K562 (cell line): ENCODE results near the gene CYSTM1. TPM values are rescaled to one million over a fixed set of nuclear protein-coding genes. Genes with fewer than 3 reads are reported as not detected.

Experiments used
- ATAC-seq: fragments of 200-7000 bp; cut with Tn5 transposase; 3 replicates; pipeline ENCODE4 v1.9.1; 2020; ENCODE audit warnings: moderate library complexity
- BruUV-seq: library from RNA; stranded (reverse); fragments of 400-500 nt; replicated peaks from 2 replicates; lab custom pipeline; 2021; lab: Mats Ljungman, UMichigan
- CTCF ChIA-PET: fragments of 300-600 bp; formaldehyde crosslinking; extraction: SDS; loops from one replicate; lab custom pipeline; 2021; ENCODE audit warnings: low intra/inter-chr PET ratio; lab: Yijun Ruan, JAX
- POLR2A ChIA-PET: fragments of 300-600, 350-650 bp; sonication (Branson Sonifier 250); formaldehyde crosslinking; extraction: SDS; loops from one replicate; lab custom pipeline; 2021; ENCODE audit warnings: antibody characterized with exemption, inconsistent platforms; lab: Yijun Ruan, JAX
- DNase-seq, 4 experiments: peaks; one replicate each; pipeline versions ENCODE4 v3.0.0 to v3.0.0-alpha.2; 2011 to 2018; ENCODE audit warnings: low spot score in 3 of 4, mixed read lengths in 3 of 4; ENCODE audit errors: extremely low read depth in 1 of 4
- FAIRE-seq: peaks from 2 replicates; lab custom pipeline; 2011; peaks lifted over from hg19 to GRCh38; lab: Jason Lieb, UNC
- H2AFZ ChIP-seq: 2 replicates; pipeline ENCODE4 v1.6.0; 2011; ENCODE audit warnings: low read depth, low read length, control low read depth, inconsistent platforms
- H3K27ac ChIP-seq: fragments of 200-600 bp; 3 replicates; pipeline ENCODE4 v1.8.0; 2011; ENCODE audit warnings: low read depth, mild to moderate bottlenecking, control low read depth, inconsistent platforms, low read length, moderate library complexity, mixed read lengths; ENCODE audit errors: extremely low read depth
- H3K27me3 ChIP-seq, 2 experiments: fragments of 300-600 bp in 1 of 2; 2 replicates in 1 of 2; 3 replicates in 1 of 2; pipeline versions ENCODE4 v1.6.0 to v1.8.0; 2011; ENCODE audit warnings: inconsistent platforms in 2 of 2, low read length in 2 of 2, mild to moderate bottlenecking in 1 of 2, mixed read lengths in 1 of 2, moderate library complexity in 1 of 2; ENCODE audit not compliant: control insufficient read depth in 2 of 2, insufficient read depth in 2 of 2
- H3K36me3 ChIP-seq: fragments of 300-600 bp; 3 replicates; pipeline ENCODE4 v1.8.0; 2011; ENCODE audit warnings: mild to moderate bottlenecking, low read length, inconsistent platforms; ENCODE audit not compliant: control insufficient read depth, insufficient read depth
- H3K4me1 ChIP-seq, 2 experiments: fragments of 200-600 bp in 1 of 2; replicated peaks in 1 of 2; 2 replicates in 1 of 2; 3 replicates in 1 of 2; pipeline versions ENCODE4 v1.5.1 to v1.8.0; 2011; ENCODE audit warnings: inconsistent platforms in 2 of 2, low read length in 2 of 2, mild to moderate bottlenecking in 1 of 2, mixed read lengths in 1 of 2, moderate library complexity in 1 of 2; ENCODE audit not compliant: control insufficient read depth in 2 of 2, insufficient read depth in 2 of 2
- H3K4me2 ChIP-seq: 2 replicates; pipeline ENCODE4 v1.6.1; 2011; ENCODE audit warnings: low read length, control low read depth, inconsistent platforms, mixed read lengths; ENCODE audit not compliant: insufficient read depth
- H3K4me3 ChIP-seq: fragments of 200-600 bp; sonication (generic), shearing (Covaris generic); 2 replicates; pipeline ENCODE4 v1.5.1; 2016; ENCODE audit warnings: control low read depth, inconsistent platforms
- H3K79me2 ChIP-seq: fragments of 200-600 bp; 3 replicates; pipeline ENCODE4 v1.8.0; 2011; ENCODE audit warnings: low read length, inconsistent platforms; ENCODE audit not compliant: control insufficient read depth, insufficient read depth
- H3K9ac ChIP-seq, 2 experiments: 2 replicates each; pipeline versions ENCODE4 v1.6.0 to v1.6.1; 2011; ENCODE audit warnings: low read depth in 2 of 2, low read length in 2 of 2, control low read depth in 1 of 2, inconsistent platforms in 1 of 2, mild to moderate bottlenecking in 1 of 2, mixed read lengths in 1 of 2; ENCODE audit not compliant: insufficient read depth in 1 of 2
- H3K9me1 ChIP-seq: one replicate; pipeline ENCODE4 v1.6.0; 2011; ENCODE audit warnings: inconsistent platforms, mild to moderate bottlenecking, low read length, moderate library complexity; ENCODE audit not compliant: control insufficient read depth, insufficient read depth
- H3K9me3 ChIP-seq: replicated peaks from 2 replicates; pipeline ENCODE4 v1.5.1; 2011; ENCODE audit warnings: low read depth, low read length, inconsistent platforms; ENCODE audit not compliant: control insufficient read depth, insufficient read depth
- H4K20me1 ChIP-seq: replicated peaks from 2 replicates; pipeline ENCODE4 v1.6.1; 2011; ENCODE audit warnings: low read length, inconsistent platforms, mixed read lengths; ENCODE audit not compliant: control insufficient read depth, insufficient read depth
- CBFA2T2 ChIP-seq: fragments of 450-650 bp; conservative IDR thresholded peaks from 2 replicates; pipeline ENCODE4 v1.6.1; 2017; ENCODE audit warnings: mild to moderate bottlenecking
- E2F1 ChIP-seq: sonication (generic); formaldehyde crosslinking; IDR thresholded peaks from 2 replicates; pipeline ENCODE4 v1.8.1; 2023; ENCODE audit warnings: mild to moderate bottlenecking, missing genetic modification reagents, moderate library complexity
- FOSL1 ChIP-seq: fragments of 200-800 bp; sonication (Bioruptor generic); conservative IDR thresholded peaks from 2 replicates; pipeline ENCODE4 v1.6.1; 2016; ENCODE audit warnings: missing genetic modification characterization, missing compliant biosample characterization
- KAT2B ChIP-seq: IDR thresholded peaks from one replicate; pipeline ENCODE4 v1.6.1; 2012; ENCODE audit warnings: low read depth, mild to moderate bottlenecking, control low read depth, inconsistent platforms, low read length, moderate library complexity
- KAT7 ChIP-seq: sonication (generic); formaldehyde crosslinking; IDR thresholded peaks from 2 replicates; pipeline ENCODE4 v1.8.0; 2022; ENCODE audit warnings: missing genetic modification reagents, mild to moderate bottlenecking, borderline replicate concordance
- SAFB2 ChIP-seq: fragments of 200-400 bp; formaldehyde crosslinking; IDR thresholded peaks from 2 replicates; pipeline ENCODE4 v1.6.1; 2018; ENCODE audit warnings: borderline replicate concordance, low read length, low read depth, moderate library complexity; ENCODE audit not compliant: severe bottlenecking
- SETDB1 ChIP-seq: IDR thresholded peaks from one replicate; pipeline ENCODE4 v1.6.1; 2012; ENCODE audit warnings: low read length, control low read depth, inconsistent platforms
- SRF ChIP-seq, 2 experiments: fragments of 250-450, 450-650 bp in 1 of 2; sonication (Bioruptor Pico) in 1 of 2; sonication (generic) in 1 of 2; formaldehyde crosslinking; IDR thresholded peaks; 2 replicates each; pipeline versions ENCODE4 v1.5.0 to v1.5.1; 2020 to 2022; ENCODE audit warnings: mild to moderate bottlenecking in 1 of 2, missing genetic modification reagents in 1 of 2
- ZBTB49 ChIP-seq: sonication (generic); formaldehyde crosslinking; IDR thresholded peaks from 2 replicates; pipeline ENCODE4 v1.8.0; 2022; ENCODE audit warnings: missing genetic modification reagents, mild to moderate bottlenecking, borderline replicate concordance
- ZNF384 ChIP-seq: IDR thresholded peaks from 2 replicates; pipeline ENCODE4 v1.6.1; 2012; ENCODE audit warnings: low read depth, low read length, improper control_type of control experiment
- ZNF76 ChIP-seq: fragments of 250-450 bp; sonication (Bioruptor Pico); IDR thresholded peaks from 2 replicates; pipeline ENCODE4 v1.4.0; 2020; ENCODE audit warnings: mild to moderate bottlenecking, moderate library complexity, borderline replicate concordance
- ZNF79 ChIP-seq: fragments of 250-450 bp; sonication (Bioruptor Pico); IDR thresholded peaks from 2 replicates; pipeline ENCODE4 v1.4.0; 2020; ENCODE audit warnings: low read depth, mild to moderate bottlenecking, moderate library complexity
- WGBS: fragments of 100-300 bp; shearing (Covaris generic); methylation state at CpG from one replicate; pipeline ENCODE4 v1.1.6; 2016; ENCODE audit warnings: low coverage, mixed read lengths; ENCODE audit not compliant: insufficient coverage; ENCODE audit errors: missing lambda C conversion rate; 5-methylcytosine and 5-hydroxymethylcytosine counted together
- in situ Hi-C: fragments of 300-500 bp; cut with MboI; formaldehyde crosslinking; loops from 4 replicates; pipeline ENCODE4 v1.15.0; 2018; ENCODE audit warnings: inconsistent platforms, mixed read lengths
- intact Hi-C: fragments of 100-400 bp; cut with micrococcal nuclease; formaldehyde crosslinking; loops from 2 replicates; pipeline ENCODE4 v1.14.2; 2022
- polyA plus RNA-seq, 8 experiments: library from polyadenylated mRNA; depleted of rRNA in 4 of 8; stranded (reverse) in 5 of 8; unstranded in 3 of 8; fragments of >200 nt; fragmentation: Nextera tagmentation in 2 of 8; fragmentation: Illumina TruSeq in 1 of 8; extraction: Ambion mirVana in 2 of 8; extraction: Trizol in 1 of 8; gene quantifications; 2 replicates each; pipeline versions ENCODE4 v1.2.1 to v1.2.3, GENCODE V29; 2011 to 2014; ENCODE audit warnings: inconsistent platforms in 1 of 8, missing spikeins in 1 of 8
- total RNA-seq, 7 experiments: library from RNA; depleted of rRNA in 6 of 7; stranded (reverse); fragments of >200 nt in 6 of 7; fragmentation: Illumina TruSeq in 2 of 7; extraction: Trizol in 2 of 7; gene quantifications; 2 replicates each; pipeline versions ENCODE4 v1.2.1 to v1.2.3, GENCODE V29; 2011 to 2021; ENCODE audit warnings: low replicate concordance in 1 of 7

The CYSTM1 gene
- total and polyA plus RNA-seq, 9 of the 15 experiments (the other 6 are each of a cell fraction or from before 2014, with no cell fraction given): 76.1 to 422 (median 108) TPM

- intact Hi-C loops (loop anchor here (10.0 kb wide), 1 partner anchor 533 kb away; no protein-coding TSS in a partner anchor), in situ Hi-C loops (no loop called here)
- no peak overlapping the region for H2AFZ ChIP-seq
- 77% methylated on average over 2 of the region's 2 CpGs for WGBS
- ChIA-PET POLR2A (interaction anchor here (0.6 to 1.1 kb wide), 3 partner anchors 13 to 1968 kb away, joined by 3 read pairs; partner anchors contain the start of gene PURA), CTCF (no interaction called here)
- H3K27me3 ChIP-seq: no peaks in the 10 kb centered on the region
- peaks cover 49 to 80% of the 10 kb centered on the region in 2 experiments for H3K4me1 ChIP-seq
- H3K9ac ChIP-seq: no peak overlapping the region
- no TSS peak for BruUV-seq
- peak overlapping the region; percentile 34; the same call in 2 of the 3 replicates for H3K27ac ChIP-seq
- no peak for DNase-seq
- peaks cover 96% of the 10 kb centered on the region for H3K79me2 ChIP-seq
- no peak overlapping the region for H3K4me2 ChIP-seq
- H3K9me1 ChIP-seq: no peaks in the 10 kb centered on the region
- H3K4me3 ChIP-seq: no peak overlapping the region
- no peaks in the 10 kb centered on the region for H3K9me3 ChIP-seq
- FAIRE-seq: no peak
- H3K36me3 ChIP-seq: 0 out of 3 replicates have a peak, but pooled peaks cover 4% of the 10 kb centered on the region
- no peak for ATAC-seq
- H4K20me1 ChIP-seq: no peaks in the 10 kb centered on the region
- TF ChIP-seq KAT2B (no peak), ZNF384 (no peak), ZNF79 (CRISPR knock-in tag) (0 out of 2 replicates have a peak, but pooled peaks have one; percentile 70), SETDB1 (no peak), ZNF76 (CRISPR knock-in tag) (no peak), E2F1 (CRISPR knock-in tag) (no peak), CBFA2T2 (no peak), SAFB2 (no peak), ZBTB49 (CRISPR knock-in tag) (no peak), FOSL1 (0 out of 2 replicates have a peak, but pooled peaks have one; percentile 23), KAT7 (CRISPR knock-in tag) (no peak), SRF (CRISPR knock-in tag; IDR thresholded peaks at IDR 0.05) (no peak)
These were observed 7.2 kb downstream of the CYSTM1 start for GRCh38 chr5:140182075-140182711.
